Suppressor macrophage (primary cell): ENCODE results near the gene ELMO1.

ENCODE experiments used
- DNase-seq, 4 experiments: peaks; one replicate each; pipeline ENCODE4 v3.0.0-alpha.2; 2020 to 2022

The ELMO1 gene

GRCh38 chr7:37471619-37472018 is 23.0 kb upstream of the ELMO1 start:
- DNase-seq: no peak

- peak in 1 of 4 experiments; percentile 6 for DNase-seq
Measured at GRCh38 chr7:37467002-37467401, 18.3 kb upstream of the ELMO1 start.

GRCh38 chr7:37462138-37462537 is 13.5 kb upstream of the ELMO1 start:
- DNase-seq: peak; percentile 34 to 58 (median 45)

- DNase-seq: no peak
Measured at GRCh38 chr7:37455081-37455480, 6.4 kb upstream of the ELMO1 start.

- no peak for DNase-seq
Measured at GRCh38 chr7:37452346-37452745, 3.7 kb upstream of the ELMO1 start.

- no peak for DNase-seq
Measured at GRCh38 chr7:37450035-37450434, 1.4 kb upstream of the ELMO1 start.

GRCh38 chr7:37449621-37450020 is 957 bp upstream of the ELMO1 start:
- DNase-seq: no peak

GRCh38 chr7:37448011-37448635 is 541 bp downstream of the ELMO1 start:
- peak; percentile 56 to 81 (median 66) for DNase-seq

GRCh38 chr7:37446371-37446770 is 2.3 kb downstream of the ELMO1 start:
- peak in 3 of 4 experiments; percentile 35 to 62 (median 43) for DNase-seq

- DNase-seq: peak; percentile 20 to 59 (median 43)
Measured at GRCh38 chr7:37445790-37446189, 2.9 kb downstream of the ELMO1 start.

GRCh38 chr7:37445064-37445723 is 3.5 kb downstream of the ELMO1 start:
- DNase-seq: peak; percentile 74 to 95 (median 84)

GRCh38 chr7:37443627-37444026 is 5.0 kb downstream of the ELMO1 start:
- DNase-seq: no peak

GRCh38 chr7:37442268-37442667 is 6.4 kb downstream of the ELMO1 start:
- DNase-seq: no peak

- no peak for DNase-seq
Measured at GRCh38 chr7:37441816-37442215, 6.8 kb downstream of the ELMO1 start.

GRCh38 chr7:37441386-37441760 is 7.3 kb downstream of the ELMO1 start:
- peak; percentile 50 to 69 (median 62) for DNase-seq

GRCh38 chr7:37440738-37441385 is 7.8 kb downstream of the ELMO1 start:
- peak; percentile 16 to 51 (median 44) for DNase-seq

GRCh38 chr7:37439653-37440026 is 9.0 kb downstream of the ELMO1 start:
- DNase-seq: no peak

- DNase-seq: no peak
Measured at GRCh38 chr7:37438906-37439652, 9.6 kb downstream of the ELMO1 start.

GRCh38 chr7:37435156-37435855 is 13.4 kb downstream of the ELMO1 start:
- DNase-seq: no peak

GRCh38 chr7:37434529-37434928 is 14.1 kb downstream of the ELMO1 start:
- DNase-seq: no peak

GRCh38 chr7:37433166-37433565 is 15.5 kb downstream of the ELMO1 start:
- peak in 3 of 4 experiments; percentile 32 to 40 (median 34) for DNase-seq

- DNase-seq: no peak
Measured at GRCh38 chr7:37432281-37432920, 16.3 kb downstream of the ELMO1 start.
